Limb (tissue), 2 donors: ENCODE results near the gene FAM13A.
"Not testable (repeated sequence)": the region's sequence is repeated elsewhere in the genome, so short reads cannot be mapped to it uniquely, and the experiment has no call there.

Experiments
- DNase-seq, 2 donors: peaks; one replicate each; pipeline ENCODE4 v3.0.0-alpha.2; 2016; ENCODE audit errors: extremely low spot score in 2 of 2

FAM13A gene

DNA sequence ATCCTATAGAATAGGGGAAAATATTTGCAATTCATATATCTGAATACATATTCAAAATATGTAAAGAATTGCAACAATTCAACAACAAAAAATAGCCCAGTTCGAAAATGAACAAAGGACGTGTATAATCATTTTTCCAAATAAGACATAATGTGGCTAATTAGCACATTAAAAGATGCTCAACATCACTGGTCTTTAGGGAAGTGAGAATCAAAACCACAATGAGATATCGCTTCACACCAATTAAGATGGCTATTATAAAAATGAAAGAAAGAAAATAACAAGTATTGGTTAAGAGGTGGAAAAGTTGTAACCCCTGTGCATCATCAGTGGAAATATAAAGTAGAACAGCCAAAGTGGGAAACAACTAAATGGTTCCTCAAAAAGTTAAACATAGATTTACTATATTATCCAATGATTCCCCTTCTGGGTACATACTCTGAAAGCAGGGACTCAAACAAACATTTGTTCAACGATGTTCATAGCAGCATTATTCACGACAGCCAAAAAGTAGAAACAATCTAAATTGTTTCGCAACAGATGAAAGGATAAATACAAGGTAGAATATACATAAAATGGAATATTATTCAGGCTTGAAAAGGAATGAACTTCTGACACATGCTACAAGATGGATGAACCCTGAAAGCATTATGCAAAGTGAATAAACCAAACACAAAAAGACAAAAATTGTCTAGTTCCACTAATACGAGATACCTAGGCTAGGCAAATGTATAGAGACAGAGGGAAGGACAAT is 12.7 kb downstream of the FAM13A start:
- DNase-seq, result no peak

DNA sequence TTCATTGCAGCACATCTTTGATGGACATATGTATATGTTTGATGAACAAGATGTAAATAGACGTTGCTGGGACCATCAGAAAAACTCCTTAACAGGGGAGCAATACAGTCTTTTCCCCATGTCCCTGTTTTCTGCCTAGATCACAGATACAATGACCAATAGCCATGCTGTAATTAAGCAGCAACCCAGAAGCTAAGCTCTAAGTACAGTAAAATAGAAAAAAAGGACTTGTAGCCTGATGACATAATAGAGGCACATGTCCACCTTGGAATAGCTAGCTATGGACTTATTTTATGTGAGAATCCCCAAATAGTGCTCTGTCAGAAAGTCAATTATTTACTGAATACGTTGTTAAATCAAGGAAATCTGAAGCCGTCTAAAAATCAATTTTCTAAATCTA is 14.9 kb downstream of the FAM13A start:
- no peak for DNase-seq

DNA sequence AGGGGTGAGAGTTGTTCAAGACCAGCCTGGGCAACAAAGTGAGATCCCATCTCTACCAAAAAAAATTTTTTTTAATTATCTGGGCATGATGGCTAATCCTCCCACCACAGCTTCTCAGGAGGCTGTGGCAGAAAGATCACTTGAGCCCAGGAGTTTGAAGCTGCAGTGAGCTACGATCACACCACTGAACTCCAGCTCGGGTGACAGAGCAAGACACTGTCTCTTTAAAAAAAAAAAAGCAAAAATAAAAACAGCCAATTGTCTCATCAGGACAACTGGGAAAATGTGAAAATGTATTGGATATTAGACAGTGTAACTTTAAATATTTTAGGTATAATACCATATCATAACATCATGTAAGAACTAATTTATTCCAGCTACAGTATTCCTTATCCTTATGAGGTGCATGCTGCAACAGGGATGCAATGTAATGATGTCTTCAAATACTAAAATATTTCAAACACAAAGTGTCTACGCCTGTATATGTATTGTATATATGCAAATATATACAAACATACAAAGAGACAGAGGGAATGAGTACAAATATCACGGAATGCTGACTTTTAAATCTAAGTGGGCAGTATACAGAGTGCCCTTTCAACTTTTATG is 17.2 kb downstream of the FAM13A start:
- no peak for DNase-seq

DNA sequence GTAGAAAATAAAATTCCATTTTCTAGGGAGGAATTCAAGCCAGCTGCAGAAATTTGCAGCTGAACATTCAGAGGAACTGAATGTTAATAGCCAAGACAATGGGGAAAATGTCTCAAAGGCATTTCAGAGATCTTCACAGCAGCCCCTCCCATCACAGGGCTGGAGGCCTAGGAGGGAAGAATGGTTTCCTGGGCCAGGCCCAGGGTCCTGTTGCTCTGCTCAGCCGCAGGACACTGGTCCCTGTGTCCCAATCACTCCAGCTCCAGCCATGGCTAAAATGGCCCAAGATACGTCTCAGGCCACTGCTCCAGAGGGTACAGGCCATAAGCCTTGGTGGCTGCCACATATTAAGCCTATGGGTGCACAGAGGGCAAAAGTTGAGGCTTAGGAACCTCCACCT is 20.4 kb downstream of the FAM13A start:
- DNase-seq, result no peak

DNA sequence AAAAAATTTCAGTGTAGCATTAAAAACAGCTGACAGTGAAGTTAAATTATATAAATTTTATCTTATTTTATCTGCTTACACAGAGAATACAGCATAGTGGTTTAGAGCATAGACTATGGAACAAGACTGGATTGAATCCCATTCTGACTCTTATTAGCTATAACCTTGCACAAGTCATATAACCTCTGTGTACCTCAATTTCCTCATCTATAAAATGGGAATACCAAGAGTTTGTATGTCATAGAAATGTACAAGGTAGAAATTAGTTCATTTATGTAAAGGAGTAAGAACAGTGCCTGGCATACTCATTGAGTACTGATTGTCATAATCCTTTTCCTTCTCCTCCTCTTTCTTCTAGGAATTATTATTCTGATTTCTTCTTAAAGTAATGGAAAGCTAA is 25.7 kb downstream of the FAM13A start:
- DNase-seq, result no peak

DNA sequence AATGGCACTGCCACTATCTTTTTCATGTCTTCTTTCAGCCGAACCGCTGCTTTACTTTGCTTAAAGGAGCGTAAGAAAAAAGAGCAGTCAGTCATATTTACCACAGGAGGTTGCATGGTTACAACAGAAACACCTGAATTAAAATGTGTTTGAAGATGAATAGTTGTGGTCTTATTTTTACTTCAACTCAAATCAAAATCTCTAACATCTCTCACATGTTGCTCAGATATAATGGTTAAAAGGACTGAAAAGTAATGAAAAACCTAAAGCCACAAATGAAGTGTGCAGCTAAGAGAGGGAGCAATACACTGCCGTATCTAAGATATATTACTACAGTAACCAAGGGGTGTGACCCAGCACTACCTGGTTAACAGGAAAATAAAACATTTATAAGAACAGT is 27.4 kb downstream of the FAM13A start:
- no peak for DNase-seq

DNA sequence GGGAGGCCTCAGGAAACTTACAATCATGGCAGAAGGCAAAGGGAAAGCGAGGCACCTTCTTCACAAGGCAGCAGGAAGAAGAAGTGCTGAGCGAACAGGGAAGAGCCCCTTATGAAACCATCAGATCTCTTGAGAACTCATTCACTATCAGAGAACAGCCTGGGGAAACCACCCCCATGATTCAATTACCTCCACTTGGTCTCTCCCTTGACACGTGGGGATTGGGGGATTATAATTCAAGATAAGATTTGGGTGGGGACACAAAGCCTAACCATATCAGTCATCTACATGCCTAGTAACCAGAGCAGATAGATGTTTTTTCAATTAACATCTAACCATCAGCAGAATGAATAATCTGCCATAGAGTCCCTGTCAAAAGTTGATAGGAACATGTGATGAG is 30.4 kb downstream of the FAM13A start:
- DNase-seq, result no peak

DNA sequence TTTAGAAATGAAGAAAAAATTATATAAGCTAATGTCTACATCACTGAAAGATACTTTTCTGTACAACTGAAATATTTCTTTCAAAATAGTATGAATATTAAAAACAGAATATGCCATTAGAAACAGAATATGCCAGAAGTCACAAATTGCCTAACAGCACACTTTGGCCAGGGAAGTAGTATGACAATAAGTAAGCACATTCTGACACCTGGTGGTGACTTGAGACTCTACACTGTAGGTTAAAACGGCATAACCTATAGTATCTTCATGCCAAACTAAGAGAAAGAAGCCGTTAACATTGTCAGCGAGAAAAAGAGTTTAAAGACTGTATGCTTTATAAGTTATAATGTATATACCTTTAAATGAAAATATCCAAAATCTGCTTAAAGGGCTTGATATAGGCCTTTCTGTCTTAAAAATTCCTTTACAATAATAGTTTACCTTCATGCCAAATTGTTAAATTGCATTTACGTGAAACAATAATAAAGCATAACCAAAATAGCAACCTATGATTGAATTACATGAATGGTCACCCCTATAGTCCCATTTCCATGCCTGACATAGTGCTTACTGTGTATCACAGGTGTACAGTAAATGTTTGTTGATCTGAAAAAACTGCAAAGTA is 32.8 kb downstream of the FAM13A start:
- peak; percentile 47 to 87 for DNase-seq

DNA sequence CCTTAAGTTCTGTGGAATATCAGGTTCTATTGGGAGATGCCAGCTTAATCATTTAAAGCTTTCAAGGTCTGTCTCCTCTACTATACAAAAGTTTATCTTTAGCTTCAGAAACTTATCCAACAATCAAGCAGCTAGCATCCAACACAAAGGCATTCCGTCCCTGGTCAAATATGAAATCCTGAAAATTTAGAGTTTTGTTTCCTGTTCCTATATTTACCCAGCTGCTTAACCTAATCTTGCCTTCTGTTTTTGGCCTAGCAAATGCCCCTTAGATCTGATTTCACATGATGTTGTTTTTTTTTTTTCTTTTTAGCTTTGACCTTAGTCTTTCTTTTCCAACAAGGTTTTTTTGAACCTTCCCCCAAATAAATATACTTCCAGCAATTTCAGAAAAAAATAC is 33.8 kb downstream of the FAM13A start:
- DNase-seq, result no peak

DNA sequence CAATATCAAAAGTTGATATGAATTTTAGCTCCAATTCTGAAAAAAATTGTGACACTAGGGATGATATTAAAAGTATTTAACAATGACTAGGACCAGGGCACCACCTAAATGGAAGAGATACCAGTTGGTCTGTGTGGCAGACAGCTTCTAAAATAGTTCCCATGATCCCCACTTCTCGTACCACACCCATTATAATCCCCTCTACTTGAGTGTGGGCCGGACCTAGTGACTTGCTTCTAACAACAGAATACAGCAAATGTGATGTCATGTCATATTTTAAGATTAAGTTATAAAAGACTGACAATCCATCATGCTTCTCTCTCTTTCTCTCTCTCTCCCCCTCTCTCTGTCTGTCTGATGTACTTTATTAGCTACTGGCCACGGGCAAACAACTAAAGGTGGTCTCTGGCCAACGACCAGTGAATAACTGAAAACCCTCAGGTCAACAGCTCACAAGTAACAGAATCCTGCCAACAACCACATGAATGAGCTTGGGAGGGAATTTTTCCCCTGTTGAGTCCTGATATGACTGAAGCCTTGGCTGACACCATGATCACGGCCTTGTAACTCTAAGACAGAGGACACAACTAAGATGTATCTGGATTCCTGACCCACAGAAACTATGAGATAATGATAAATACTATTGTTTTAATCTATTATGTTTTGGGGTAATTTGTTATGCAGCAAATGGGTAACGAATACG is 34.4 kb downstream of the FAM13A start:
- no peak for DNase-seq

DNA sequence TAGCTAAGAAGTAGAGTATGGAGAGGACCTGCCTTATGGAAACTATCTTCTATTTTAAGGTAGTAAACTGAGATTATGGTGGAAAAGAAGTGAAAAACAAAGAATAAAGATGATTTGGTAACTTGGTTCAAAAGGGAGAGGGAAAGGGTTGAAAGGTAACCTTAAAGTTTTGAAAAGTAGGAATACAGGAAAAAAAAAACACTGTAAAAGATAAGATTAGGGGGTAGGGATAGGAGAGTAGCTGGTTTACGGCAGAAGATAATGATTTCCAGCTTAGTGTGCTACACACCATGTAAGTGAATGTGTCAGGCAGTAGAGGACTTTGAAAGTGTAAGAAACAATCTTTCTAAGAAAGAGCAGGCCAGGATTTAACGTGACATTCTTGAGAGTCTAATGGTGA is 35.3 kb downstream of the FAM13A start:
- no peak for DNase-seq

DNA sequence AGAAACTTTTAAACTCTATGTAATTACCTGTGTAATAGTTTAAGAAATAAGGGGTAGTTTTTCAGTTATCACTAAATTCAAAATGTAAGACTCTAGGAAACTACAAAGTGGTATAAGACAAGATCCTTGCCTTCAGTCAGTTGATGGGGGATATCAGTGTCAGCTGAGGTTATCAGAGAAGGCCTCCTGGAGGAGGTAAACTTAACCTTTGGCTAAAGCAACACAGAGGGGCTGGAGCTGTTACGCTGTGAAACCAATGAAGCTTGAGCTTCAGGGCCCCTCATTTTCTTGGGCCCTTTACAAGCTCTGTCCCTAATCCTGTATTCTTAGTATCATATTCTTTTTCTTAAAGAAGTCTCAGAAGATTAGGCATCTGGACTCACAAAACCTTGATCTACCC is 35.9 kb downstream of the FAM13A start:
- DNase-seq, result no peak

DNA sequence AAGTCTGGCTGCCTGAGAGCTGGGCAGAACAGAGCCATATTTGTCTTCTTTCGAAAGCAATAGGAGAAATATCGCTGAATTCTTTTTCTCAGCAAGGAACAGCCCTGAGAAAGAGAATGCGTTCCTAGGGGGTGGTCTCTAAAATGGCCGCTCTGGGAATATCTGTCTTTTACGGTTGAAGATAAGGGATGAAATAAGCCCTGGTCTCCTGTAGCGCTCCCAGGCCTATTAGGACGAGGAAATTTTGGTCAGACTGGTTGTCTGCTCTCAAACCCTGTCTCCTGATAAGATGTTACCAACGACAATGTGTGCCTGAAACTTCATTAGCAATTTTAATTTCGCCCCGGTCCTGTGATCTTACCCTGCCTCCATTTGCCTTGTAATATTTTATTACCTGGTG is 42.1 kb downstream of the FAM13A start:
- DNase-seq, result not testable (repeated sequence)

DNA sequence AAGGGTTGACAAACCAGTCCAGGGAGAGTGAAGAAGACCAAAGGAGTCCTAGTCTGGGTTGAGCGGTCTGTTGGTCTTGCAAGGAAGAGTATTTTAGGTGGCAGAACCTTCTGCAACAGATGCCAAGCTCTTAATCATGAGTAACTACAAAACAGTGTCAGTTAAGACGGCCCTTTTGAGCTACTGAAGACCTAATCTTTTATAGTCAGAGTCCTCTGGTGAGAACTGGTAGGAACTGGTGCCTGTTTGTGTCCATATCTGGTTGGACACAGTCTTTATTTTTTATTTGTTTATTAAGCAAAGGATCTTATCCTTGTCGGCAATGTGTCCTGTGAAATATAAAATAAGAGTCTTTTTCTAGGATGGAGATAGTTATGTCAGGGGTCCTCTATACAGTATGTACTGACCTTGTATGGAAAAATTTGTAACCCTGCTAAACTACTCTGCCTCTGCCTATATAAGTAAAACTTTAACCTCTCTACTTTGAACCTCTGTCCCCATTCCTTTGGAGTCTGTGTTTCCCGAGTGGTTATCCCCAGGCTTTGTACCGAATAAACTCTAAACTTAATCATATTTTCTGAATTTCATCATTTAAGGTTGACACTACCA is 47.1 kb downstream of the FAM13A start:
- no peak for DNase-seq

DNA sequence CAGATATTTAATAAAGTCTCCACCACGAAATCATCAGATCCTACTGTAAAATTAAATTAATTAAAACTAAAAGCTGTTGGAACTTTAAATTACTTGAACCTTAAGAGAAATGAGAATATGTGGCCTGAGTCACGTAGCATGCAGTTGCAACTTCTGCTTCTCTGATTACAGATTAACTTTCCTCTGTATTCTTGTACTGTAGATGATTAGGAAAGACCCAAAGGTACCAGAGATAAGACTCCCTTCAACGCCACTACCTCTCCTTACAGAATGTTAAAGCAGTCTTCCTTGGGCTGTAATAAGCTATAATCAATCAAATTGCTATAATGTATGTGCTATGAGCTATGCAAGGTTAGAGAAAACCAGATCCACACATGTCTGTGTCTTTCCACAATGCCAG is 47.9 kb downstream of the FAM13A start:
- DNase-seq, result no peak

DNA sequence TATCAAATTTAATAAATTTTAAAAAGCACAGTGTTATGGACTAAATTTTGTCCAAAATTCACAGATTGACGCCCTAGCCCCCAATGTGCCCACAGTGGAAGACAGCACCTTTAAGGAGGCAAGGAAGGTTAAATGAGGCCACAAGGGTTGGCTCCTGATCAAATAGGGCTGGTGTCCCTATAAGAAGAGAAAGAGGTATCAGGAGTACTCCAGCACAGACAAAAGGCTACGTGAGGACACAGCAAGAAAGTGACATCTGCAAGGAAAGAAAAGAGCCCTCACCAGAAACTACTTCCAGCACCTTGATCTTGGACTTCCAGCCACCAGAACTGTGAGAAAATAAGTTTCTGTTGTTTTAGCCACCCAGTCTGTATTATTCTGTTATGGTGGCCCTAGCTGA is 48.8 kb downstream of the FAM13A start:
- no peak for DNase-seq

DNA sequence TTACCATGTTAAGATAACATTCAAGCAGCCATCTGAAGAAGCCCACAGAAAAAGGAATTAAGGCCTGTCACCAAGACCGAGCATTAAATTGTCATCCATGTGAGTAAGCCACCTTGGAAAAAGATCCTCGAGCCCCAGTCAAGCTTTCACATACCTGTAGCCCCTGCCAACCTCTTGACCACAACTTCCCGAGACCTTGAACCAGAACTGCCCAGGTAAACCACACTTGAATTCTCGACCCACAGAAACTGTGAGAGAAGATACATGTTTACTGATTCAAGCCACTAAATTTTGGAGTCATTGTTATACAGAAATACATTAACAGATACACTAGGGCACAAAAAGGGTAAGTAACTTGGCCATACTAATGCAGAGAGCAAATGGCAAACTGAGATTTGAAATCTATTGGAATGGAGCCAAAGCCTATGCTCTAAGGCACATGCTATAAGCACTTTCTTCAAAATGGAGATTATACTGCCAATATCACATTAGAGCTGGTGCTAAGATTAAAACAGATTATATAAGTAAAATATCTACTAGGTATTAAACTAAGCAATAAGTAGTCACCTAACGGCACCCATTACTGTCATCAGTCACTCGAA is 49.5 kb downstream of the FAM13A start:
- DNase-seq, result no peak

DNA sequence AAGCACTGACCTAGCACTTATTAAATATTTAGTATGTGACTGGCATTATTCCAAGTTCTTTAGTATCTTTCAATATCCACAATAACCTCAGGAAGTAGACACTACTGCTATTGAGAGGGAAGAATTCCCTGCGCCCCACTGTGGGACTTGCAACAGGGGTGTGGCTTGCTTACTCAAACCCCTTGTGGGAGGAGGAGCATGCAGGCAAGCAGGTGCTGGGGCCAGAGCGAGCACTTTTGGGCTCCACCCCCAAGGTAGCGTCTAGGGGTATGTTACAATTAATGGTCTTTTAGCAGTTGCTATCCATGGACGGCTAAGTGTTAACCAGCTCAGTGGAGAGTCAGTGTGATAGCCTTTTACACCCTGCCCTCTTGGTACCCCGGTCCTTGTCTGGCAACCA is 50.7 kb downstream of the FAM13A start:
- DNase-seq, result no peak

DNA sequence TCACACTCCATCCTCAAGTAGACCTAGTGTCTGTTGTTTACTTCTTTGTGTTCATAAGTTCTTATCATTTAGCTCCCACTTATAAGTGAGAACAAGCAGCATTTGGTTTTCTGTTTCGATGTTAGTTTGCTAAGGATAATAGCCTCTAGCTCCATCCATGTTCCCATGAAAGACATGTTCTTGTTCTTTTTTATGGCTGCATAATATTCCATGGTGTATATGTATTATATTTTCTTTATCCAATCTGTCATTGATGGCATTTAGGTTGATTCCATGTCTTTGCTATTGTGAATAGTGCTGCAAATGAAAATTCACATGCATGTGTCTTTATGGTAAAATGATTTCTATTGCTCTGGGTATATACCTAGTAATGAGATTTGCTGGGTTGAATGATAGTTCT is 51.9 kb downstream of the FAM13A start:
- DNase-seq, result not testable (repeated sequence)

DNA sequence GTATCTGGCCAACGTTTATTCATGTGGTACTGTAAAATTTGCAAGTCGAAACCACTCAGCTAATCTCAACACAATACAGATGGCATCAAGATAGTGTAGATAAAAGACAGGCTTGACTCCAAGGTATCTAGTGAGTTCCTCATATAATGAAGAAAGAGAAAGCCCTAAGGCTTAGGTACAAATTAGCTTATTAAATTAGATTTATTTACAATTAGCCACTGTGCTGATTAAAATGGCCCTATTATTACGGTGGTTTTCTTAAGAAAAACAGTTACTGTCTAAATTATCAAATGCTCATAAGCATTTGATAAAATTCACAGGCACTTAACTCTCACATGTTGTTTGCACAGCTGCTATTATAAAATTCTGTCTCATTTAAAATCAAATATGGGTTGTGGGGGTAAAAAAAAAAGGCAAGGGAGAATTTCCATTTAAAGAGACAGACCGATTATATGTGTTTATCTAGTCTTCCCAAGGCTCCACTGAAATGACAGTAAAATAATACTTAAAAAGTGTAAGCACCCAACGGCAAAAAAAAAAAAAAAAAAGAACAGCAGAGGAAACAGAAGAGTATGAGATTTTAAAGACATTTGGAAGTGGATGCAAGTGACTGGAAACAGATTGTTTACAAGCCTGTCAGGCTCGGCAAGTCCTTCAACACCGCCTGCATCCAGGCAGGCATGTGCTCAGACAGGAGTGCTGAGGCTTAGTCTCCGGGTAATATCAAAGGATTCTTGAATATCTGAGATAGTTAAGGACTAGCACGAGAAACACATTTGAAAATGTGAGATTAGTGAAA is 55.1 kb downstream of the FAM13A start:
- DNase-seq, result no peak
